HCT116 (cell line): ENCODE measurements around the gene RASL10B. TPM values are rescaled to one million over a fixed set of nuclear protein-coding genes. Genes with fewer than 3 reads are reported as not detected.

Source experiments
- ATAC-seq: fragments of 200-7000 bp; cut with Tn5 transposase; 2 replicates; pipeline ENCODE4 v1.9.1; 2020; ENCODE audit warnings: mild to moderate bottlenecking, moderate library complexity
- BruUV-seq: library from RNA; stranded (reverse); fragments of 400-500 nt; replicated peaks from 2 replicates; lab custom pipeline; 2021; lab: Mats Ljungman, UMichigan
- CTCF ChIA-PET: fragments of 300-600 bp; sonication (Branson Sonifier 250); formaldehyde crosslinking; loops from one replicate; lab custom pipeline; 2021; ENCODE audit warnings: antibody characterized with exemption; lab: Charles Lee
- POLR2A ChIA-PET: fragments of 300-600, 350-600 bp; sonication (Branson Sonifier 250); formaldehyde crosslinking; loops from one replicate; lab custom pipeline; 2021; ENCODE audit warnings: antibody characterized with exemption; lab: Charles Lee
- RAD21 ChIA-PET, 2 experiments: fragments of 300-600 bp; sonication (Branson Sonifier 250); formaldehyde crosslinking; loops; one replicate each; lab custom pipeline; 2023; ENCODE audit warnings: low total read pairs in 2 of 2; ENCODE audit not compliant: uncharacterized antibody in 2 of 2, unreplicated experiment in 2 of 2, low non-redundant PET in 1 of 2; lab: Charles Lee
- DNase-seq: peaks from one replicate; pipeline ENCODE4 v3.0.0-alpha.2; 2010; ENCODE audit warnings: low read depth, low spot score
- H2AFZ ChIP-seq: fragments of 200-600 bp; shearing (Covaris generic), sonication (generic); 2 replicates; pipeline ENCODE4 v1.6.1; 2017; ENCODE audit warnings: low read depth, mixed run types, mixed read lengths, antibody characterized with exemption, low read length; ENCODE audit not compliant: poor library complexity, severe bottlenecking
- H3K27ac ChIP-seq: 2 replicates; pipeline ENCODE4 v1.5.1; 2012; ENCODE audit warnings: low read depth, low read length
- H3K27me3 ChIP-seq: fragments of 200-600 bp; sonication (generic); 2 replicates; pipeline ENCODE4 v1.6.1; 2016; ENCODE audit warnings: mixed run types, low read length, mixed read lengths; ENCODE audit not compliant: insufficient read depth
- H3K36me3 ChIP-seq, 2 experiments: fragments of 200-500 bp in 1 of 2; fragments of 200-600 bp in 1 of 2; sonication (Bioruptor generic) in 1 of 2; sonication (generic) in 1 of 2; 2 replicates each; pipeline versions ENCODE4 v1.5.1 to v1.6.1; 2014 to 2016; ENCODE audit warnings: low read length in 2 of 2, inconsistent platforms in 1 of 2, mixed read lengths in 1 of 2, mixed run types in 1 of 2; ENCODE audit not compliant: insufficient read depth in 2 of 2, control insufficient read depth in 1 of 2
- H3K4me1 ChIP-seq, 2 experiments: fragments of 200-600 bp in 1 of 2; sonication (generic) in 1 of 2; 2 replicates each; pipeline versions ENCODE4 v1.5.1 to v1.6.1; 2012 to 2017; ENCODE audit warnings: low read length in 2 of 2, inconsistent platforms in 1 of 2, mild to moderate bottlenecking in 1 of 2, mixed read lengths in 1 of 2, mixed run types in 1 of 2, moderate library complexity in 1 of 2; ENCODE audit not compliant: insufficient read depth in 2 of 2, control insufficient read depth in 1 of 2
- H3K4me2 ChIP-seq: fragments of 200-600 bp; sonication (generic); 2 replicates; pipeline ENCODE4 v1.6.1; 2017; ENCODE audit warnings: mixed run types, low read length, mixed read lengths
- H3K4me3 ChIP-seq, 2 experiments: fragments of 200-600 bp in 1 of 2; sonication (generic) in 1 of 2; replicated peaks in 1 of 2; 2 replicates each; pipeline ENCODE4 v1.5.1; 2011 to 2016; ENCODE audit warnings: low read length in 2 of 2, control low read depth in 1 of 2, low read depth in 1 of 2, mild to moderate bottlenecking in 1 of 2, mixed read lengths in 1 of 2, mixed run types in 1 of 2
- H3K79me2 ChIP-seq: fragments of 200-600 bp; sonication (generic); 2 replicates; pipeline ENCODE4 v1.6.1; 2017; ENCODE audit warnings: mild to moderate bottlenecking, mixed run types, low read length, moderate library complexity, mixed read lengths; ENCODE audit not compliant: insufficient read depth
- H3K9ac ChIP-seq: fragments of 200-600 bp; sonication (generic); 2 replicates; pipeline ENCODE4 v1.6.1; 2016; ENCODE audit warnings: low read length, mixed read lengths
- H3K9me2 ChIP-seq: fragments of 200-600 bp; sonication (generic), shearing (Covaris generic); 2 replicates; pipeline ENCODE4 v1.6.1; 2017; ENCODE audit warnings: mixed run types, mild to moderate bottlenecking, moderate library complexity; ENCODE audit not compliant: insufficient read depth
- H3K9me3 ChIP-seq, 2 experiments: fragments of 200-500 bp in 1 of 2; fragments of 200-600 bp in 1 of 2; sonication (Bioruptor generic) in 1 of 2; sonication (generic) in 1 of 2; 2 replicates each; pipeline ENCODE4 v1.6.1; 2014 to 2017; ENCODE audit warnings: low read length in 2 of 2, mixed read lengths in 2 of 2, inconsistent platforms in 1 of 2, low read depth in 1 of 2, mild to moderate bottlenecking in 1 of 2, mixed run types in 1 of 2, moderate library complexity in 1 of 2; ENCODE audit not compliant: control insufficient read depth in 1 of 2, insufficient read depth in 1 of 2
- H4K20me1 ChIP-seq: fragments of 200-600 bp; sonication (generic), shearing (Covaris generic); 2 replicates; pipeline ENCODE4 v1.6.1; 2017; ENCODE audit warnings: mixed run types, mild to moderate bottlenecking, moderate library complexity; ENCODE audit not compliant: insufficient read depth
- CEBPB ChIP-seq: IDR thresholded peaks from 2 replicates; pipeline ENCODE4 v1.6.1; 2012; ENCODE audit warnings: low read depth
- JUND ChIP-seq: IDR thresholded peaks from 2 replicates; pipeline ENCODE4 v1.6.1; 2012
- POLR2AphosphoS5 ChIP-seq: IDR thresholded peaks from 2 replicates; pipeline ENCODE4 v1.6.1; 2011; ENCODE audit warnings: mild to moderate bottlenecking, low read depth, low read length, moderate library complexity
- RAD21 ChIP-seq: IDR thresholded peaks from 2 replicates; pipeline ENCODE4 v1.6.1; 2012; ENCODE audit warnings: low read depth, mild to moderate bottlenecking
- YY1 ChIP-seq: IDR thresholded peaks from 2 replicates; pipeline ENCODE4 v1.6.1; 2011; ENCODE audit warnings: low read length, low read depth, moderate library complexity, mild to moderate bottlenecking; ENCODE audit not compliant: insufficient replicate concordance; ENCODE audit errors: extremely low read depth
- ZFX ChIP-seq: fragments of 450-650 bp; IDR thresholded peaks from 2 replicates; pipeline ENCODE4 v1.6.1; 2017
- intact Hi-C: fragments of 100-400 bp; cut with micrococcal nuclease; formaldehyde crosslinking; loops from 2 replicates; pipeline ENCODE4 v1.10.0; 2022
- total RNA-seq: library from RNA; stranded (reverse); gene quantifications from one replicate; pipeline ENCODE4 v1.2.1, GENCODE V29; 2021; ENCODE audit not compliant: unreplicated experiment
- TF ChIP-seq, protein P1 (sequence below): IDR thresholded peaks from 2 replicates; pipeline ENCODE4 v1.6.1; 2011; ENCODE audit warnings: mild to moderate bottlenecking, low read length, moderate library complexity; ENCODE audit not compliant: insufficient replicate concordance; ENCODE audit errors: extremely low read depth
- TF ChIP-seq, protein P2 (sequence below): IDR thresholded peaks from 2 replicates; pipeline ENCODE4 v1.6.1; 2012
- TF ChIP-seq, protein P3 (sequence below), 3 experiments: fragments of 200-600 bp in 1 of 3; sonication (generic) in 1 of 3; IDR thresholded peaks in 2 of 3; conservative IDR thresholded peaks in 1 of 3; 2 replicates each; pipeline ENCODE4 v1.5.1; 2012 to 2017; ENCODE audit warnings: low read depth in 2 of 3, low read length in 2 of 3, antibody characterized with exemption in 1 of 3, borderline replicate concordance in 1 of 3, control low read depth in 1 of 3, mild to moderate bottlenecking in 1 of 3, mixed read lengths in 1 of 3, mixed run types in 1 of 3, moderate library complexity in 1 of 3; ENCODE audit not compliant: insufficient read depth in 1 of 3

RASL10B gene
- total RNA-seq, 1 experiment from 2014 or later = 0.15 TPM

DNA sequence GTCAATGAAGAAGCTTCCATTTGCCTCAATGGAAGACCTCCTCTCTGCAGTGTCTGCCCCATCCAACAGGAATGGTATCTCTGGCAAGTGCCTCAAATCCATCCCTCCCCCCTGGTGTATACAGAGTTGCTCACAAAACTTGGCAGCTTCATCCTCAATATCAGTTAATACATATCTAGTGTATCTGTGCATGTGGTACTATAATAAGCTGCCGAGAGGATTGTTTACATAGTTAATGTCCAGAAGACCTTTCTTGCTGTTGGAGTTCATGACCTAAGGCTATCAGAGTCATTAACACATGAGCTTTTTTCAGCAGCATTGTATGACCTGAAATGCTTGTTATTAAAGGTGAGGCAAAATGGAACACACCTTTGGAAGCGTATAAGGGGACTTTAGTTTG, 14.0 kb upstream of the RASL10B start (continued):
- TF ChIP-seq, protein P1, sequence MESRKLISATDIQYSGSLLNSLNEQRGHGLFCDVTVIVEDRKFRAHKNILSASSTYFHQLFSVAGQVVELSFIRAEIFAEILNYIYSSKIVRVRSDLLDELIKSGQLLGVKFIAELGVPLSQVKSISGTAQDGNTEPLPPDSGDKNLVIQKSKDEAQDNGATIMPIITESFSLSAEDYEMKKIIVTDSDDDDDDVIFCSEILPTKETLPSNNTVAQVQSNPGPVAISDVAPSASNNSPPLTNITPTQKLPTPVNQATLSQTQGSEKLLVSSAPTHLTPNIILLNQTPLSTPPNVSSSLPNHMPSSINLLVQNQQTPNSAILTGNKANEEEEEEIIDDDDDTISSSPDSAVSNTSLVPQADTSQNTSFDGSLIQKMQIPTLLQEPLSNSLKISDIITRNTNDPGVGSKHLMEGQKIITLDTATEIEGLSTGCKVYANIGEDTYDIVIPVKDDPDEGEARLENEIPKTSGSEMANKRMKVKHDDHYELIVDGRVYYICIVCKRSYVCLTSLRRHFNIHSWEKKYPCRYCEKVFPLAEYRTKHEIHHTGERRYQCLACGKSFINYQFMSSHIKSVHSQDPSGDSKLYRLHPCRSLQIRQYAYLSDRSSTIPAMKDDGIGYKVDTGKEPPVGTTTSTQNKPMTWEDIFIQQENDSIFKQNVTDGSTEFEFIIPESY = no peak
- TF ChIP-seq POLR2AphosphoS5 = no peak
- TF ChIP-seq, protein P2, sequence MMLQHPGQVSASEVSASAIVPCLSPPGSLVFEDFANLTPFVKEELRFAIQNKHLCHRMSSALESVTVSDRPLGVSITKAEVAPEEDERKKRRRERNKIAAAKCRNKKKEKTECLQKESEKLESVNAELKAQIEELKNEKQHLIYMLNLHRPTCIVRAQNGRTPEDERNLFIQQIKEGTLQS = no peak

GRCh38 chr17:35723735-35724134, 7.7 kb upstream of the RASL10B start:
- no TSS peak for BruUV-seq

More at GRCh38 chr17:35723735-35724134, 7.7 kb upstream of the RASL10B start:
- ChIA-PET POLR2A (no interaction called here), RAD21 (no interaction called here), CTCF (no interaction called here)
- peaks cover 17 to 22% of the 10 kb centered on the region in 2 experiments; a peak in 3 of 4 replicates for H3K36me3 ChIP-seq
- no peak overlapping the region for H3K4me3 ChIP-seq
- H3K9me3 ChIP-seq = no peaks in the 10 kb centered on the region
- H3K4me2 ChIP-seq = no peak overlapping the region
- no peak overlapping the region for H3K9ac ChIP-seq
- no peak overlapping the region for H2AFZ ChIP-seq
- DNase-seq = no peak
- no peaks in the 10 kb centered on the region for H3K27me3 ChIP-seq
- peaks cover 0 to 3% of the 10 kb centered on the region in 2 experiments; a peak in 1 of 4 replicates for H3K4me1 ChIP-seq
- no peaks in the 10 kb centered on the region for H3K9me2 ChIP-seq
- intact Hi-C loops = no loop called here
- ATAC-seq = no peak
- H4K20me1 ChIP-seq = no peaks in the 10 kb centered on the region
- H3K79me2 ChIP-seq = no peaks in the 10 kb centered on the region
- no peak overlapping the region for H3K27ac ChIP-seq
- TF ChIP-seq ZFX (no peak), POLR2AphosphoS5 (no peak), RAD21 (no peak), YY1 (no peak), CEBPB (no peak), JUND (no peak)
- TF ChIP-seq, protein P2 = no peak
- TF ChIP-seq, protein P3, sequence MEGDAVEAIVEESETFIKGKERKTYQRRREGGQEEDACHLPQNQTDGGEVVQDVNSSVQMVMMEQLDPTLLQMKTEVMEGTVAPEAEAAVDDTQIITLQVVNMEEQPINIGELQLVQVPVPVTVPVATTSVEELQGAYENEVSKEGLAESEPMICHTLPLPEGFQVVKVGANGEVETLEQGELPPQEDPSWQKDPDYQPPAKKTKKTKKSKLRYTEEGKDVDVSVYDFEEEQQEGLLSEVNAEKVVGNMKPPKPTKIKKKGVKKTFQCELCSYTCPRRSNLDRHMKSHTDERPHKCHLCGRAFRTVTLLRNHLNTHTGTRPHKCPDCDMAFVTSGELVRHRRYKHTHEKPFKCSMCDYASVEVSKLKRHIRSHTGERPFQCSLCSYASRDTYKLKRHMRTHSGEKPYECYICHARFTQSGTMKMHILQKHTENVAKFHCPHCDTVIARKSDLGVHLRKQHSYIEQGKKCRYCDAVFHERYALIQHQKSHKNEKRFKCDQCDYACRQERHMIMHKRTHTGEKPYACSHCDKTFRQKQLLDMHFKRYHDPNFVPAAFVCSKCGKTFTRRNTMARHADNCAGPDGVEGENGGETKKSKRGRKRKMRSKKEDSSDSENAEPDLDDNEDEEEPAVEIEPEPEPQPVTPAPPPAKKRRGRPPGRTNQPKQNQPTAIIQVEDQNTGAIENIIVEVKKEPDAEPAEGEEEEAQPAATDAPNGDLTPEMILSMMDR (IDR thresholded peaks at IDR 0.05 in 2 of 3, conservative IDR thresholded peaks at IDR 0.05 in 1 of 3; ENCODE audit: borderline replicate concordance in 1 of 3, insufficient read depth in 1 of 3, low read depth in 2 of 3, low read length in 2 of 3) = no peak
